Measurements from ENCODE around the gene ZNF273.
"Not testable (repeated sequence)": the region's sequence is repeated elsewhere in the genome, so short reads cannot be mapped to it uniquely, and the experiment has no call there.

Gene ZNF273

GRCh38 chr7:64888901-64889685 is 14.0 kb upstream of the ZNF273 start:
- no peak for DNase-seq (ENCODE audit: low read depth)

GRCh38 chr7:64889686-64890162 is 13.3 kb upstream of the ZNF273 start:
- DNase-seq (ENCODE audit: low read depth) = no peak

DNA sequence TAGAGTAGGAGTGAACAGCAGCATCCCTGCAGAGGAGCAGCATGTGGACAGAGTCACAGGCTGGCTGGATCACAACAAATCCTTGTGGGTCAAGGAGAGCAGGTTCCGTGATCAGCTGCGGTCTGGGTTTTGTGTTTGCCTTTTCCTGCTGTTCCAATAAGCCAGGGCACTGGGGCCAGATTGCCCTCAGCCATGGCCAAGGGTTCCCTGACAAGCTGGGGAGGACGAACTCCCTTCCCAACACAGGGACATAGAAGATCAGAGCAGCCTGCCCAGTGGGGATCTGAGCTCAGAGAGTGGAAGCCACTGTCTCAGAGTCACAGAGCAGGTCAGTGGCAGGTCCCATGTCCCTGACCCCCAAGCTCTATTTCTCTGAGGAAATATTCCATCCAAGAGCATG is 12.8 kb upstream of the ZNF273 start:
- not testable (repeated sequence) for DNase-seq (ENCODE audit: low read depth)

- DNase-seq (ENCODE audit: low read depth) = no peak
Observed at GRCh38 chr7:64890761-64891362, 12.2 kb upstream of the ZNF273 start.

GRCh38 chr7:64891363-64892081 is 11.6 kb upstream of the ZNF273 start:
- DNase-seq (ENCODE audit: low read depth) = not testable (repeated sequence)

DNA sequence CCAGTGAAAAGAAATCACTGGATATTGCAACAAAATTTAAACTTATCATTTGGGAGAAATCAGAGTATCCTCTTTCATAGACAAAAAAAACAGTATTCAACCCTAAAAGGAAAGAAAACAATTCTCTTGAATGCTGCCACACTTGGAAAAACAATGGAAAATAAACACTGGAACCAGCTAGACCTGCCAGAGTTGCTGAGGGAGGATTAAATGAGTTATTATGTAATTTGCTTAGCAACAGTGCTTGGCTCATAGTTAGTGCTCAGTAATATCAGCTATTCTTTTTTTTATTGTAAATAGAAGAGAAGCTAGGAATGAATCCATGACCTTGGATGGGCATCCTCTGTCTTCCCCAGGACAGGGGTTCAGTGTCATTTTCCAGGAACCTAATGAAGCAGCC is 11.0 kb upstream of the ZNF273 start:
- no peak for DNase-seq (ENCODE audit: low read depth)

DNA sequence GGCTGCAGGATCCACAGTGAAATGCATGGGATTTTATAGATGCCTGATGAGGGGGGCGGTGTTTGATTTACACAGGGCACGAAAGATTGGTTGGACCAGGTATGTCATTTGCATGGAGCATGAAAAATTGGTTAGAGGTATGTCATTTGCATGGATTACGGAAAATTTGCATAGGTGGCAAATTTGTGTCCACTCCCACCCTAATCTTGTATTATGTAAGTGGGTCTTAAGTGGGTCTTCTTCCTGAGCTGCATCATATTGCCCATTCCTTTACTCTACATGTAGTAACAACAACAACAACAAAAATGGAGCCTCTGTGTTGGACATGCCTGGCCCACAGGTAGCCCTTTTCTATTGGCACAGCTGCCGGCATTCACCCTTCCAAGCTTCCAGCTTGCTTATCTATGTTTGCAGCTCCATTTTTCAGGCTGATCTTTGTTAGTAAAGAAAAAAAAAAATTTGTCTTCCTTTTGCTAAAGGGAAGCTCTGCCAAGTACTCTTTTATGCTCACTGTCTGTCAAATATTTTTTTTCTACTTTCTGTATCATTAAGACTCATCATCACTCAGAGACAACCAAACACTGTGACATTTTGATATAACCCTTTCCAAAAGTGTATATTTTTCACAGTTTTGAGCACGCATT is 10.3 kb upstream of the ZNF273 start:
- no peak for DNase-seq (ENCODE audit: low read depth)

DNA sequence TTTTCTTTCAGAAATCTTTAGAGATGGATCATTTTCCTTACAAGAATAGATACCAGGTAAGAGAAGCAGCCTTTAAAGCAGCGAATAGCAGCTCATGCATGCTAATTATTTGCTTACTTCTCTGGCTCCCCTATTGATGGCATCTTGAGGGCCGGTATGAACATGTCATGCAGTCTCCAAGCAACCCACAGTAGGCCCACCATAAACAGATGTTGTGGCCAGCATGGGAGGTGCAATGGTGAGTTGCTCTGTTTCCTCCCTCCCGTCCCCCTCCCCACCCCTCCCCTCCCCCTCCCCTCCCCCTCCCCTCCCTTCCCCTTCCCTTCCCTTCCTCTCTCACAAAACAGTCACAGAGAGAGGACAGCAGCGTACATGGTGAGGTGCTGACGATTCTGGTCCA is 9.7 kb upstream of the ZNF273 start:
- DNase-seq (ENCODE audit: low read depth) = no peak

GRCh38 chr7:64902461-64902805 is 640 bp upstream of the ZNF273 start:
- DNase-seq (ENCODE audit: low read depth) = not testable (repeated sequence)

DNA sequence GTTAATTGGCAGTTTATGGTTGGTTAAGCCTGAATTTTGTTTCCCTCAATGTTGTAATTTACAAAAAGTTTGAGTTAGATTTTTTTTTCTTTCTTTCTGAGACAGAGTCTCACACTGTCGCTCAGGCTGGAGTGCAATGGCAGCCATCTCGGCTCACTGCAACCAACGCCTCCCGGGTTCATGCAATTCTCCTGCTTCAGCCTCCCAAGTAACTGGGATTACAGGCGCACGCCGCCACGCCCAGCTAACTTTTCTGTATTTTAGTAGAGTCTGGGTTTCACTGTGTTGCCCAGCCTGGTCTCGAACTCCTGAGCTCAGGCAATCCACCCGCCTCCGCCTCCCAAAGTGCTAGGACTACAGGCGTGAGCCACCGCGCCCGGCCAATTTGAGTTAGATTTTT is 935 bp downstream of the ZNF273 start:
- no peak for DNase-seq (ENCODE audit: low read depth)

GRCh38 chr7:64905133-64905532 is 2.1 kb downstream of the ZNF273 start:
- no peak for DNase-seq (ENCODE audit: low read depth)

- DNase-seq (ENCODE audit: low read depth) = no peak
Observed at GRCh38 chr7:64905547-64905946, 2.5 kb downstream of the ZNF273 start.

DNA sequence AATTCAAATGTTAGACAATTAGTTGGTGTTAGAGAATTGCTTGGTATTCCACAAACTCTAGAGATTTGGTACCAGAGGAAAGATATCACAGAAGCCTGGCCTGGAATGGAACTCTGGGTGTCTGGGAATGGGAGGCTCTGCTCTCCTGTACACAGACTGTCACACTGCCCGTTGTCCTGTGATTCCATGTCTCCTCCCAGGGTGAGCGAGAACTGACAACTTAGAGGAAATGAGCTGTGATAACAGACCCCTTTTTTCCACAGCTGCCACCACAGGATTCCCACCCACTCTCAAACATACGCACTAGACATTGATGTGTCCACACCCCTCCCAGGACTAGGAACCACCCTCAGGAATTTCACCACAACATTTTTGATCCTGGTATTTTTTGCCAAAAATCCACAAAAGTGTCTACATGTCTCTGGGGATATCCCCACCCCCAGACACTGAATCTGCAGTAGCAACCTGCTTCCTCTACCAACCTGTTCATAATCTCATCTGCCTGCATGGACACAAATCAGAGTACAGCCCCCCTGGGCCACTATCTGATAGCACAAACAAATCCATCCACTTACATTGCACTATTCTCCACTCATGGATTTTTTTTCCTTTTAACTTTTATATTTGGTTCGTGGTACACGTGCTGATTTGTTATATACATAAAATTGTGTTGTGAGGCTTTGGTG is 4.7 kb downstream of the ZNF273 start:
- DNase-seq (ENCODE audit: low read depth) = no peak

GRCh38 chr7:64908358-64908757 is 5.3 kb downstream of the ZNF273 start:
- DNase-seq (ENCODE audit: low read depth) = no peak

DNA sequence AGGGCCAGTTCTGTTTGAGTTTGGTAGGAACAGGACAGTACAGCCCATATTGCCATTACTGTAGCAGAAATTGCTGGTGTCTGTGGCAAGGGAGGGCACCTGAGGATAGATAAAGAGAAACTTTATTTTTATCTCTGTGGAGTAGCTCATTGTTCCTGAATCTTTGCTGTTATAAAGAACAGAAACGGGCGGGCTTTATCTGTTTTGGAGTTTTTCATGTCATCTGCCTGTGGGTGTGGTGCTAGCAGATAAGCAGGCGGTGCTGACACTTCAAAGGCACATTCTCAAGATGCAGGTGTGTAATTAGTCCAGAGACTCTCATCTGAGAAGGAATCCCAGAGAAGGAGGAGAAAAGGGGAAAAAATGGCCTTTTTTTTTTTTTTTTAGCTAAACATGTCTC is 11.5 kb downstream of the ZNF273 start:
- no peak for DNase-seq (ENCODE audit: low read depth)

DNA sequence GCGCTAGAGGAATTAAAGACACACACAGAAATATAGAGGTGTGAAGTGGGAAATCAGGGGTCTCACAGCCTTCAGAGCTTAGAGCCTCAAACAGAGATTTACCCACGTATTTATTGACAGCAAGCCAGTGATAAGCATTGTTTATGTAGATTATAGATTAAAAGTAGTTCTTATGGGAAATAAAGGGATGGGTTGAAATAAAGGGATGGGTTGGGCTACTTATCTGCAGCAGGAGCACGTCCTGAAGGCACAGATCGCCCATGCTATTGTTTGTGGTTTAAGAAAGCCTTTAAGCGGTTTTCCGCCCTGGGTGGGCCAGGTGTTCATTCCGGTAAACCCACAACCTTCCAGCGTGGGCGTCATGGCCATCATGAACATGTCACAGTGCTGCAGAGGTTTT is 12.2 kb downstream of the ZNF273 start:
- not testable (repeated sequence) for DNase-seq (ENCODE audit: low read depth)

GRCh38 chr7:64928252-64929187 is 25.4 kb downstream of the ZNF273 start:
- not testable (repeated sequence) for DNase-seq (ENCODE audit: low read depth)

- DNase-seq (ENCODE audit: low read depth) = no peak
Observed at GRCh38 chr7:64934478-64934877, 31.4 kb downstream of the ZNF273 start.

DNA sequence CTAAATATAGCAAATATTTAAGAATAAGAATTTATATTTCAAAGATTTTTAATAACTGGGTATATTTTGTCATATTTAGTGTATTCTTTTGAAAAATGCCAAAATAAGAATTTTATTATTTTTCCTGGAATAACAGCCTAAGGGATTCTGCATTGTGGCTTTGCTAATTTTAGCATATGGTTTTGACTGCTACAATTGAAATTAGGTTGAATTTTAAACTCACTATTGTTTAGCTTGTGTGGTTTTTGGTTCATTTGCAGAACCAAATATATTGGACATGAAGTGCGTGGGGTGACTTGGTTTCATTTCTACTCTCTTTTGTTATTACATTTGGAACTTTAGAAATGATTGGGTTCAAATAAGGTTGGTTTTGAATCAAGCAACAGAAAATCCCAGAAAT is 35.5 kb downstream of the ZNF273 start:
- no peak for DNase-seq (ENCODE audit: low read depth)

- DNase-seq (ENCODE audit: low read depth) = not testable (repeated sequence)
Observed at GRCh38 chr7:64940021-64940420, 36.9 kb downstream of the ZNF273 start.

Measured in stimulated activated CD8-positive, alpha-beta memory T cell treated with anti-CD3 and anti-CD28 coated beads, Interleukin-7, amount 100 ng/mL, for 24 hours (primary cell).